A549 (cell line): ENCODE measurements around the gene C1orf174. TPM values are rescaled to one million over a fixed set of nuclear protein-coding genes. Genes with fewer than 3 reads are reported as not detected.

ENCODE experiments used
- ATAC-seq, 2 experiments: fragments of 200-7000 bp in 1 of 2; fragments of >200 bp in 1 of 2; cut with Nextera tagmentation in 1 of 2; cut with Tn5 transposase in 1 of 2; 3 replicates each; pipeline versions ENCODE4 v1.8.0 to v1.9.1; 2018 to 2020; ENCODE audit warnings: mild to moderate bottlenecking in 1 of 2, moderate library complexity in 1 of 2
- CTCF ChIA-PET: fragments of 300-600 bp; sonication (Branson Sonifier 250); formaldehyde crosslinking; extraction: SDS; loops from one replicate; lab custom pipeline; 2021; ENCODE audit warnings: antibody characterized with exemption, inconsistent platforms; lab: Yijun Ruan, JAX
- POLR2A ChIA-PET: fragments of 350-600 bp; formaldehyde crosslinking; extraction: SDS; loops from one replicate; lab custom pipeline; 2021; ENCODE audit warnings: antibody characterized with exemption, inconsistent platforms; lab: Yijun Ruan, JAX
- DNase-seq, 2 experiments: peaks; one replicate each; pipeline versions ENCODE4 v3.0.0 to v3.0.0-alpha.2; 2011 to 2016; ENCODE audit warnings: low read depth in 1 of 2, low spot score in 1 of 2
- FAIRE-seq: peaks from 2 replicates; lab custom pipeline; 2011; peaks lifted over from hg19 to GRCh38; lab: Jason Lieb, UNC
- H3K27ac ChIP-seq, 2 experiments: fragments of >200 bp; sonication (Bioruptor Twin); formaldehyde crosslinking; 3 replicates each; pipeline ENCODE4 v1.5.1; 2016 to 2017
- H3K4me1 ChIP-seq: fragments of >200 bp; sonication (Bioruptor Twin); formaldehyde crosslinking; 3 replicates; pipeline ENCODE4 v1.6.1; 2016
- H3K4me2 ChIP-seq: fragments of >200 bp; sonication (Bioruptor Twin); formaldehyde crosslinking; 3 replicates; pipeline ENCODE4 v1.6.1; 2016
- H3K4me3 ChIP-seq: fragments of >200 bp; sonication (Bioruptor Twin); formaldehyde crosslinking; 3 replicates; pipeline ENCODE4 v1.5.1; 2016
- H3K9me3 ChIP-seq: fragments of >200 bp; sonication (Bioruptor Twin); formaldehyde crosslinking; 3 replicates; pipeline ENCODE4 v1.6.1; 2016
- BCL3 ChIP-seq: fragments of >200 bp; sonication (Bioruptor Twin); formaldehyde crosslinking; IDR thresholded peaks from 3 replicates; pipeline ENCODE4 v1.6.1; 2016
- CBX8 ChIP-seq: fragments of 200-600 bp; sonication (generic); IDR thresholded peaks from 2 replicates; pipeline ENCODE4 v1.6.1; 2016
- CHD2 ChIP-seq: fragments of 150-350 bp; IDR thresholded peaks from 2 replicates; pipeline ENCODE4 v1.6.1; 2014; ENCODE audit warnings: low read length; ENCODE audit not compliant: partially characterized antibody
- CTCF ChIP-seq: fragments of >200 bp; sonication (Bioruptor Twin); formaldehyde crosslinking; IDR thresholded peaks from 3 replicates; pipeline ENCODE4 v1.5.1; 2016
- EHMT2 ChIP-seq: fragments of 200-600 bp; sonication (generic); IDR thresholded peaks from 2 replicates; pipeline ENCODE4 v1.6.1; 2016; ENCODE audit warnings: antibody characterized with exemption, low read depth, mild to moderate bottlenecking, moderate library complexity
- ESRRA ChIP-seq: fragments of 150-350 bp; IDR thresholded peaks from 2 replicates; pipeline ENCODE4 v1.6.1; 2014; ENCODE audit warnings: mild to moderate bottlenecking, low read length, borderline replicate concordance
- FOSL2 ChIP-seq, 2 experiments: fragments of 450-650 bp in 1 of 2; fragments of >200 bp in 1 of 2; sonication (Bioruptor Twin) in 1 of 2; formaldehyde crosslinking; IDR thresholded peaks; 2 replicates each; pipeline versions ENCODE4 v1.5.0 to v1.6.1; 2016 to 2020; ENCODE audit warnings: mild to moderate bottlenecking in 1 of 2, moderate library complexity in 1 of 2
- HDAC2 ChIP-seq: fragments of 200-600 bp; sonication (generic); IDR thresholded peaks from 2 replicates; pipeline ENCODE4 v1.6.1; 2016
- HEYL ChIP-seq: fragments of 250-450 bp; sonication (Bioruptor Pico); IDR thresholded peaks from 2 replicates; pipeline ENCODE4 v1.8.0; 2021; ENCODE audit warnings: mild to moderate bottlenecking, moderate library complexity
- HOXB13 ChIP-seq: fragments of 250-450 bp; sonication (Bioruptor Pico); IDR thresholded peaks from 2 replicates; pipeline ENCODE4 v1.5.0; 2020; ENCODE audit warnings: low read depth, mild to moderate bottlenecking, moderate library complexity
- HOXB5 ChIP-seq: fragments of 250-450 bp; sonication (Bioruptor Pico); IDR thresholded peaks from 2 replicates; pipeline ENCODE4 v1.5.0; 2020; ENCODE audit warnings: mild to moderate bottlenecking, moderate library complexity
- KDM5A ChIP-seq: fragments of 200-600 bp; sonication (generic); IDR thresholded peaks from 2 replicates; pipeline ENCODE4 v1.6.1; 2016; ENCODE audit warnings: antibody characterized with exemption, mild to moderate bottlenecking
- MYC ChIP-seq: IDR thresholded peaks from 2 replicates; pipeline ENCODE4 v1.6.1; 2012; ENCODE audit warnings: mild to moderate bottlenecking, inconsistent platforms, low read length, improper control_type of control experiment, borderline replicate concordance
- NFE2L2 ChIP-seq: fragments of 150-350 bp; conservative IDR thresholded peaks from 2 replicates; pipeline ENCODE4 v1.6.1; 2014; ENCODE audit warnings: low read length
- NPAS2 ChIP-seq: fragments of 250-450 bp; sonication (Bioruptor Pico); IDR thresholded peaks from 2 replicates; pipeline ENCODE4 v1.8.0; 2022; ENCODE audit warnings: mild to moderate bottlenecking, moderate library complexity, borderline replicate concordance
- NR3C1 ChIP-seq: fragments of >200 bp; sonication (Bioruptor Twin); formaldehyde crosslinking; IDR thresholded peaks from 3 replicates; pipeline ENCODE4 v1.6.1; 2017
- PBX3 ChIP-seq: IDR thresholded peaks from 2 replicates; pipeline ENCODE4 v1.6.1; 2012
- PHF8 ChIP-seq: fragments of 200-600 bp; sonication (generic); IDR thresholded peaks from 2 replicates; pipeline ENCODE4 v1.6.1; 2016; ENCODE audit warnings: low read depth, mild to moderate bottlenecking, antibody characterized with exemption, moderate library complexity, borderline replicate concordance
- RARB ChIP-seq: fragments of 250-450 bp; sonication (Bioruptor Pico); IDR thresholded peaks from 2 replicates; pipeline ENCODE4 v1.8.0; 2021; ENCODE audit warnings: mild to moderate bottlenecking, moderate library complexity
- RFX5 ChIP-seq: fragments of 450-650 bp; IDR thresholded peaks from 2 replicates; pipeline ENCODE4 v1.7.1; 2014; ENCODE audit warnings: antibody characterized with exemption, mild to moderate bottlenecking, moderate library complexity
- RNF2 ChIP-seq: fragments of 200-600 bp; sonication (generic); IDR thresholded peaks from 2 replicates; pipeline ENCODE4 v1.6.1; 2016; ENCODE audit warnings: low read depth, mild to moderate bottlenecking, antibody characterized with exemption, moderate library complexity, borderline replicate concordance
- SMC3 ChIP-seq: fragments of >200 bp; sonication (Bioruptor Twin); formaldehyde crosslinking; IDR thresholded peaks from 3 replicates; pipeline ENCODE4 v1.6.1; 2018; ENCODE audit warnings: inconsistent platforms
- SREBF2 ChIP-seq: fragments of 450-650 bp; IDR thresholded peaks from 2 replicates; pipeline ENCODE4 v1.6.1; 2014; ENCODE audit warnings: mild to moderate bottlenecking, moderate library complexity
- TFCP2L1 ChIP-seq: fragments of 250-450 bp; sonication (Bioruptor Pico); IDR thresholded peaks from 2 replicates; pipeline ENCODE4 v1.5.0; 2021; ENCODE audit warnings: mild to moderate bottlenecking
- TP53 ChIP-seq: fragments of 250-450 bp; sonication (Bioruptor Pico); IDR thresholded peaks from 2 replicates; pipeline ENCODE4 v1.5.0; 2021; ENCODE audit warnings: mild to moderate bottlenecking, moderate library complexity
- ZSCAN20 ChIP-seq: fragments of 250-450 bp; sonication (Bioruptor Pico); IDR thresholded peaks from 2 replicates; pipeline ENCODE4 v1.8.0; 2022; ENCODE audit warnings: mild to moderate bottlenecking, moderate library complexity
- WGBS: methylation state at CpG from one replicate; pipeline ENCODE4 v1.1.6; 2017; ENCODE audit errors: missing lambda C conversion rate; 5-methylcytosine and 5-hydroxymethylcytosine counted together
- polyA plus RNA-seq, 4 experiments: library from polyadenylated mRNA; depleted of rRNA in 3 of 4; stranded (reverse); fragments of >200 nt; fragmentation: RNase III in 1 of 4; extraction: RNeasy Plus Mini Kit Qiagen cat#74134 plus additional on column Dnase treatment in 1 of 4; gene quantifications; 2 replicates in 3 of 4; 3 replicates in 1 of 4; pipeline ENCODE4 v1.2.3, GENCODE V29; 2011 to 2017

The C1orf174 gene
- polyA plus RNA-seq, 2 of the 4 experiments (the other 2 are of a cell fraction): 23.9 to 29.7 TPM

- TF ChIP-seq RFX5: no peak
- no peak for TF ChIP-seq TP53 (CRISPR knock-in tag)
- no peak for TF ChIP-seq SMC3
- no peak for TF ChIP-seq NFE2L2
- no peak for TF ChIP-seq ZSCAN20
Measured at GRCh38 chr1:3907031-3907534, 7.0 kb upstream of the C1orf174 start (continued).

- Histone ChIP-seq H3K9me3 (no peaks in the 10 kb centered on the region), H3K4me2 (no peak overlapping the region), H3K4me3 (no peak overlapping the region), H3K27ac (no peak overlapping the region), H3K4me1 (peaks cover 5% of the 10 kb centered on the region; the same call in 1 of the 3 replicates)
- ChIA-PET POLR2A (no interaction called here), CTCF (interaction anchor here (0.8 to 1.2 kb wide), 2 partner anchors 39 to 1840 kb away, joined by 4 read pairs; no protein-coding TSS in a partner anchor)
- ATAC-seq (no peak), FAIRE-seq (no peak), DNase-seq (no peak)
- 91% methylated on average over 5 of the region's 11 CpGs for WGBS
- no peak for TF ChIP-seq TFCP2L1 (CRISPR knock-in tag)
- TF ChIP-seq TP53 (CRISPR knock-in tag): no peak
- no peak for TF ChIP-seq RNF2
- TF ChIP-seq NR3C1: no peak
- TF ChIP-seq RARB (CRISPR knock-in tag): no peak
- TF ChIP-seq RFX5: no peak
- no peak for TF ChIP-seq BCL3
- no peak for TF ChIP-seq CBX8
- no peak for TF ChIP-seq HOXB13 (CRISPR knock-in tag)
- no peak for TF ChIP-seq MYC
- TF ChIP-seq PHF8: no peak
- TF ChIP-seq HDAC2: no peak
- TF ChIP-seq FOSL2 (IDR thresholded peaks at IDR 0.05): no peak
- TF ChIP-seq FOSL2 (CRISPR knock-in tag; IDR thresholded peaks at IDR 0.05): no peak
- no peak for TF ChIP-seq CHD2
- no peak for TF ChIP-seq SREBF2
- no peak for TF ChIP-seq ESRRA
Measured at GRCh38 chr1:3906672-3907020, 6.6 kb upstream of the C1orf174 start.

GRCh38 chr1:3905953-3906671, 6.0 kb upstream of the C1orf174 start:
- H3K4me2 ChIP-seq: no peak overlapping the region
- DNase-seq: no peak
- no peak overlapping the region for H3K4me3 ChIP-seq
- H3K4me1 ChIP-seq: peaks cover 2% of the 10 kb centered on the region; the same call in 1 of the 3 replicates
- TF ChIP-seq HEYL (CRISPR knock-in tag) (no peak), CTCF (no peak), PBX3 (no peak), FOSL2 (IDR thresholded peaks at IDR 0.05) (no peak), FOSL2 (CRISPR knock-in tag; IDR thresholded peaks at IDR 0.05) (no peak), HOXB5 (CRISPR knock-in tag) (no peak), NPAS2 (CRISPR knock-in tag) (no peak), KDM5A (no peak), HOXB13 (CRISPR knock-in tag) (no peak), RNF2 (no peak), SMC3 (no peak), EHMT2 (no peak)
- TF ChIP-seq, all 56 proteins: peak for 0
- no peaks in the 10 kb centered on the region for H3K9me3 ChIP-seq
- CTCF ChIA-PET: interaction anchor here (0.8 to 1.2 kb wide), 2 partner anchors 38 to 1840 kb away, joined by 4 read pairs; no protein-coding TSS in a partner anchor
- no peak for ATAC-seq
- FAIRE-seq: no peak
- no peak overlapping the region for H3K27ac ChIP-seq
- POLR2A ChIA-PET: no interaction called here
- 82% methylated on average over 9 of the region's 18 CpGs for WGBS
